Caco-2 (cell line): ENCODE data around the gene C1orf159. TPM values are rescaled to one million over a fixed set of nuclear protein-coding genes. Genes with fewer than 3 reads are reported as not detected.

ENCODE experiments used
- BruUV-seq: library from RNA; stranded (reverse); fragments of 400-500 nt; replicated peaks from 2 replicates; lab custom pipeline; 2021; lab: Mats Ljungman, UMichigan
- CTCF ChIA-PET: fragments of 300-600 bp; sonication (Branson Sonifier 250); formaldehyde crosslinking; loops from one replicate; lab custom pipeline; 2022; ENCODE audit warnings: antibody characterized with exemption; lab: Charles Lee
- POLR2A ChIA-PET: fragments of 300-600 bp; sonication (Branson Sonifier 250); formaldehyde crosslinking; loops from one replicate; lab custom pipeline; 2022; ENCODE audit warnings: antibody characterized with exemption; lab: Charles Lee
- DNase-seq, 2 experiments: peaks; one replicate each; pipeline versions ENCODE4 v3.0.0 to v3.0.0-alpha.2; 2020 to 2022
- H3K27me3 ChIP-seq: replicated peaks from 2 replicates; pipeline ENCODE4 v1.6.0; 2011; ENCODE audit warnings: low read length; ENCODE audit not compliant: control insufficient read depth, insufficient read depth
- H3K36me3 ChIP-seq: 2 replicates; pipeline ENCODE4 v1.5.1; 2011; ENCODE audit warnings: low read length; ENCODE audit not compliant: control insufficient read depth, insufficient read depth
- H3K4me1 ChIP-seq: fragments of 250-450 bp; sonication (Bioruptor Pico); 2 replicates; pipeline ENCODE4 v1.5.1; 2020; ENCODE audit warnings: mild to moderate bottlenecking
- H3K4me3 ChIP-seq: 2 replicates; pipeline ENCODE4 v1.5.1; 2011; ENCODE audit warnings: low read depth, mild to moderate bottlenecking, control low read depth, low read length
- H3K9me3 ChIP-seq: fragments of 250-450 bp; sonication (Bioruptor Pico); 2 replicates; pipeline ENCODE4 v1.5.1; 2020; ENCODE audit warnings: mild to moderate bottlenecking, moderate library complexity
- H3K27ac Mint-ChIP-seq: one replicate; pipeline ENCODE4 v1.8.0; 2022; ENCODE audit warnings: mixed read lengths; ENCODE audit not compliant: unreplicated experiment
- H3K27me3 Mint-ChIP-seq: one replicate; pipeline ENCODE4 v1.8.0; 2022; ENCODE audit warnings: mixed read lengths; ENCODE audit not compliant: insufficient read depth, unreplicated experiment
- H3K36me3 Mint-ChIP-seq: one replicate; pipeline ENCODE4 v1.8.0; 2022; ENCODE audit warnings: mild to moderate bottlenecking, mixed read lengths; ENCODE audit not compliant: insufficient read depth, unreplicated experiment
- H3K4me1 Mint-ChIP-seq: one replicate; pipeline ENCODE4 v1.8.0; 2022; ENCODE audit warnings: low read depth, mixed read lengths; ENCODE audit not compliant: unreplicated experiment
- H3K4me3 Mint-ChIP-seq: one replicate; pipeline ENCODE4 v1.8.0; 2022; ENCODE audit warnings: mild to moderate bottlenecking, moderate library complexity, mixed read lengths; ENCODE audit not compliant: unreplicated experiment
- H3K9me3 Mint-ChIP-seq: one replicate; pipeline ENCODE4 v1.8.0; 2022; ENCODE audit warnings: mixed read lengths; ENCODE audit not compliant: unreplicated experiment
- CTCF ChIP-seq, 2 experiments: fragments of 200-600 bp in 1 of 2; IDR thresholded peaks; 1 replicate in 1 of 2; 2 replicates in 1 of 2; pipeline versions ENCODE4 v1.5.1 to v1.8.0; 2011 to 2022; ENCODE audit warnings: antibody characterized with exemption in 1 of 2, control low read depth in 1 of 2, inconsistent platforms in 1 of 2, low read depth in 1 of 2, low read length in 1 of 2, mild to moderate bottlenecking in 1 of 2, moderate library complexity in 1 of 2; ENCODE audit not compliant: insufficient read depth in 1 of 2, severe bottlenecking in 1 of 2, unreplicated experiment in 1 of 2
- intact Hi-C: fragments of 100-400 bp; cut with micrococcal nuclease; formaldehyde crosslinking; loops from one replicate; pipeline ENCODE4 v1.10.0; 2022; ENCODE audit not compliant: unreplicated experiment
- total RNA-seq: library from RNA; stranded (reverse); gene quantifications from 2 replicates; pipeline ENCODE4 v1.2.3, GENCODE V29; 2022

Gene C1orf159
- total RNA-seq, 1 experiment from 2014 or later = 12.9 TPM

- Mint-ChIP-seq H3K27me3 (no peaks in the 10 kb centered on the region), H3K4me1 (no peaks in the 10 kb centered on the region), H3K9me3 (no peaks in the 10 kb centered on the region), H3K36me3 (no peaks in the 10 kb centered on the region), H3K4me3 (no peak overlapping the region), H3K27ac (no peak overlapping the region)
- BruUV-seq = no TSS peak
- H3K4me1 ChIP-seq = no peaks in the 10 kb centered on the region; the same call in 1 of the 2 replicates
- H3K4me3 ChIP-seq = no peak overlapping the region
- CTCF ChIA-PET = no interaction called here
- H3K9me3 ChIP-seq = no peaks in the 10 kb centered on the region
- no peaks in the 10 kb centered on the region for H3K36me3 ChIP-seq
- POLR2A ChIA-PET = no interaction called here
- H3K27me3 ChIP-seq = no peaks in the 10 kb centered on the region
- no peak for TF ChIP-seq CTCF (IDR thresholded peaks at IDR 0.05; ENCODE audit: insufficient read depth in 1 of 2, low read depth in 1 of 2, low read length in 1 of 2, severe bottlenecking in 1 of 2, unreplicated experiment in 1 of 2)
- intact Hi-C loops = no loop called here
- DNase-seq = no peak
These were observed 29.6 kb upstream of the C1orf159 start for GRCh38 chr1:1145547-1145914.

- no peak overlapping the region for H3K4me3 ChIP-seq
- ChIA-PET POLR2A (no interaction called here), CTCF (no interaction called here)
- no peaks in the 10 kb centered on the region for H3K36me3 Mint-ChIP-seq
- BruUV-seq = no TSS peak
- H3K36me3 ChIP-seq = no peaks in the 10 kb centered on the region
- no peak overlapping the region for H3K27ac Mint-ChIP-seq
- intact Hi-C loops = no loop called here
- H3K9me3 Mint-ChIP-seq = no peaks in the 10 kb centered on the region
- H3K27me3 ChIP-seq = no peaks in the 10 kb centered on the region
- TF ChIP-seq CTCF (IDR thresholded peaks at IDR 0.05; ENCODE audit: insufficient read depth in 1 of 2, low read depth in 1 of 2, low read length in 1 of 2, severe bottlenecking in 1 of 2, unreplicated experiment in 1 of 2) = no peak
- no peaks in the 10 kb centered on the region for H3K9me3 ChIP-seq
- no peak for DNase-seq
- H3K4me3 Mint-ChIP-seq = no peak overlapping the region
- no peaks in the 10 kb centered on the region; the same call in 1 of the 2 replicates for H3K4me1 ChIP-seq
- H3K27me3 Mint-ChIP-seq = no peaks in the 10 kb centered on the region
- H3K4me1 Mint-ChIP-seq = no peaks in the 10 kb centered on the region
These were observed 29.1 kb upstream of the C1orf159 start for GRCh38 chr1:1144843-1145546.

- Histone ChIP-seq H3K4me3 (no peak overlapping the region), H3K4me1 (no peaks in the 10 kb centered on the region; the same call in 1 of the 2 replicates), H3K27me3 (no peaks in the 10 kb centered on the region), H3K9me3 (no peaks in the 10 kb centered on the region), H3K36me3 (no peaks in the 10 kb centered on the region)
- BruUV-seq = no TSS peak
- no peak for TF ChIP-seq CTCF (IDR thresholded peaks at IDR 0.05; ENCODE audit: insufficient read depth in 1 of 2, low read depth in 1 of 2, low read length in 1 of 2, severe bottlenecking in 1 of 2, unreplicated experiment in 1 of 2)
- Mint-ChIP-seq H3K36me3 (no peaks in the 10 kb centered on the region), H3K9me3 (no peaks in the 10 kb centered on the region), H3K27ac (no peak overlapping the region), H3K4me1 (no peaks in the 10 kb centered on the region), H3K27me3 (no peaks in the 10 kb centered on the region), H3K4me3 (no peak overlapping the region)
- ChIA-PET POLR2A (no interaction called here), CTCF (no interaction called here)
- intact Hi-C loops = no loop called here
- no peak for DNase-seq
These were observed 28.4 kb upstream of the C1orf159 start for GRCh38 chr1:1144122-1144842.
